ENCODE measurements around the gene DDX55. TPM values are rescaled to one million over a fixed set of nuclear protein-coding genes. Genes with fewer than 3 reads are reported as not detected.
A peak's percentile ranks its signal among the peaks of the same experiment; 100 is the strongest.

Gene DDX55
- total and polyA plus RNA-seq, 2 of the 13 experiments (the other 11 are each of a cell fraction or from before 2014, with no cell fraction given), result 22.2 to 37.0 TPM

GRCh38 chr12:123621619-123622530, 20.0 kb downstream of the DDX55 start:
- no peak overlapping the region for H2AFZ ChIP-seq (ENCODE audit: low read length)
- intact Hi-C loops (cut with micrococcal nuclease; ENCODE audit: unreplicated experiment), result no loop called here

GRCh38 chr12:123633379-123634141, 31.7 kb downstream of the DDX55 start, which contains the start of the genes EIF2B1 and GTF2H3:
EIF2B1 (minus strand) TSS chr12:123633686; CDS start chr12:123633557, 129 bp downstream.
GTF2H3 (plus strand) TSS chr12:123633829; CDS start chr12:123633860, 31 bp downstream.
- intact Hi-C loops (cut with micrococcal nuclease; ENCODE audit: unreplicated experiment), result no loop called here
- H3K9ac ChIP-seq (ENCODE audit: insufficient read depth, low read depth, low read length), result peak within 1 kb of the TSS; percentile 99
- CTCF ChIA-PET (ENCODE audit: low intra/inter-chr PET ratio, low total read pairs), result no interaction called here
- H3K9me3 ChIP-seq (ENCODE audit: low read length), result no peaks in the 10 kb centered on the region
- H3K4me3 ChIP-seq (replicated peaks in 1 of 3; ENCODE audit: insufficient read depth in 1 of 3, low read depth in 2 of 3, low read length in 3 of 3), result peak within 1 kb of the TSS; percentile 91 to 98 (median 96)
- peaks cover 11 to 20% of the 10 kb centered on the region in 2 experiments; a peak in 4 of 5 replicates for H3K36me3 ChIP-seq (replicated peaks in 1 of 2; ENCODE audit: control insufficient read depth in 1 of 2, insufficient read depth in 2 of 2, low read length in 2 of 2)
- peak within 1 kb of the TSS; percentile 91 for H3K27ac ChIP-seq (ENCODE audit: extremely low read length, insufficient read depth, low read length)
- DNase-seq (ENCODE audit: low spot score), result peak; percentile 96
- H3K4me2 ChIP-seq (ENCODE audit: low read depth, low read length), result peak within 1 kb of the TSS; percentile 82
- peaks cover 16% of the 10 kb centered on the region for H3K4me1 ChIP-seq (ENCODE audit: insufficient read depth, low read length)
- no peaks in the 10 kb centered on the region for H4K20me1 ChIP-seq (ENCODE audit: insufficient read depth, low read length)
- POLR2A ChIA-PET, result interaction anchor here (1.3 kb wide), 2 partner anchors 78 to 268 kb away, joined by 3 to 8 read pairs; partner anchors contain the start of gene ATP6V0A2
- H2AFZ ChIP-seq (ENCODE audit: low read length), result peak within 1 kb of the TSS; percentile 23
- H3K79me2 ChIP-seq (ENCODE audit: insufficient read depth, low read length), result peaks cover 30% of the 10 kb centered on the region
- BruUV-seq (replicated peaks), result no TSS peak
- ATAC-seq, result peak; percentile 98
- in situ Hi-C loops (cut with HindIII; ENCODE audit: extremely low pct_ligation_motif_present, low pct_unique_long_range_greater_than_20kb), result no loop called here
- no peaks in the 10 kb centered on the region; a peak in 1 of 5 replicates for H3K27me3 ChIP-seq (ENCODE audit: control insufficient read depth in 1 of 2, insufficient read depth in 2 of 2, low read length in 2 of 2)
- WGBS (ENCODE audit: low lambda C conversion rate), result under 1% methylated on average over 12 of the region's 52 CpGs
- FAIRE-seq, result peak; percentile 86
- TF ChIP-seq SP140L (CRISPR knock-in tag; IDR thresholded peaks at IDR 0.05; ENCODE audit: borderline replicate concordance) (peak; percentile 40; the same call in 1 of the 2 replicates), PHF20 (CRISPR knock-in tag; IDR thresholded peaks at IDR 0.05) (peak; percentile 100), TMF1 (CRISPR knock-in tag; IDR thresholded peaks at IDR 0.05; ENCODE audit: low read depth) (peak; percentile 66; the same call in 1 of the 2 replicates), MAFF (IDR thresholded peaks at IDR 0.05; ENCODE audit: low read depth, low read length) (no peak), ASH2L (IDR thresholded peaks at IDR 0.05; ENCODE audit: insufficient read length, low read depth, low read length) (peak; percentile 73), ZNF12 (CRISPR knock-in tag; IDR thresholded peaks at IDR 0.05) (no peak)
- TF ChIP-seq, protein P1, sequence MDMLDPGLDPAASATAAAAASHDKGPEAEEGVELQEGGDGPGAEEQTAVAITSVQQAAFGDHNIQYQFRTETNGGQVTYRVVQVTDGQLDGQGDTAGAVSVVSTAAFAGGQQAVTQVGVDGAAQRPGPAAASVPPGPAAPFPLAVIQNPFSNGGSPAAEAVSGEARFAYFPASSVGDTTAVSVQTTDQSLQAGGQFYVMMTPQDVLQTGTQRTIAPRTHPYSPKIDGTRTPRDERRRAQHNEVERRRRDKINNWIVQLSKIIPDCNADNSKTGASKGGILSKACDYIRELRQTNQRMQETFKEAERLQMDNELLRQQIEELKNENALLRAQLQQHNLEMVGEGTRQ (IDR thresholded peaks at IDR 0.05; ENCODE audit: low read depth, low read length), result no peak
- TF ChIP-seq, protein P1 (CRISPR knock-in tag; IDR thresholded peaks at IDR 0.05; ENCODE audit: borderline replicate concordance), result no peak
- TF ChIP-seq, protein P2, sequence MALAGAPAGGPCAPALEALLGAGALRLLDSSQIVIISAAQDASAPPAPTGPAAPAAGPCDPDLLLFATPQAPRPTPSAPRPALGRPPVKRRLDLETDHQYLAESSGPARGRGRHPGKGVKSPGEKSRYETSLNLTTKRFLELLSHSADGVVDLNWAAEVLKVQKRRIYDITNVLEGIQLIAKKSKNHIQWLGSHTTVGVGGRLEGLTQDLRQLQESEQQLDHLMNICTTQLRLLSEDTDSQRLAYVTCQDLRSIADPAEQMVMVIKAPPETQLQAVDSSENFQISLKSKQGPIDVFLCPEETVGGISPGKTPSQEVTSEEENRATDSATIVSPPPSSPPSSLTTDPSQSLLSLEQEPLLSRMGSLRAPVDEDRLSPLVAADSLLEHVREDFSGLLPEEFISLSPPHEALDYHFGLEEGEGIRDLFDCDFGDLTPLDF (CRISPR knock-in tag; IDR thresholded peaks at IDR 0.05), result 0 out of 2 replicates have a peak, but pooled peaks have one; percentile 47

More at GRCh38 chr12:123621619-123622530, 20.0 kb downstream of the DDX55 start:
- TF ChIP-seq ATM (IDR thresholded peaks at IDR 0.05; ENCODE audit: borderline replicate concordance), result no peak
- peak; percentile 14 for TF ChIP-seq RBM22 (optimal IDR thresholded peaks at IDR 0.05; ENCODE audit: low read length)
- TF ChIP-seq SSRP1 (CRISPR knock-in tag; IDR thresholded peaks at IDR 0.05), result 0 out of 2 replicates have a peak, but pooled peaks have one; percentile 54
- no peaks in the 10 kb centered on the region for H3K27me3 ChIP-seq (ENCODE audit: control insufficient read depth in 1 of 2, insufficient read depth in 2 of 2, low read length in 2 of 2)
- ChIA-PET CTCF (ENCODE audit: low intra/inter-chr PET ratio, low total read pairs) (no interaction called here), POLR2A (interaction anchor here (0.7 to 1.2 kb wide), 3 partner anchors 13 to 257 kb away, joined by 3 read pairs; partner anchors contain the start of gene DDX55)
- ATAC-seq (peak; percentile 16; the same call in 1 of the 3 replicates), DNase-seq (ENCODE audit: low spot score) (no peak), FAIRE-seq (no peak)
- H3K4me1 ChIP-seq (ENCODE audit: insufficient read depth, low read length), result peaks cover 7% of the 10 kb centered on the region; the same call in 1 of the 2 replicates
- no peaks in the 10 kb centered on the region for H3K9me3 ChIP-seq (ENCODE audit: low read length)
- in situ Hi-C loops (cut with HindIII; ENCODE audit: extremely low pct_ligation_motif_present, low pct_unique_long_range_greater_than_20kb), result no loop called here
- H4K20me1 ChIP-seq (ENCODE audit: insufficient read depth, low read length), result 0 out of 2 replicates have a peak, but pooled peaks cover 4% of the 10 kb centered on the region
- H3K4me3 ChIP-seq (replicated peaks in 1 of 3; ENCODE audit: insufficient read depth in 1 of 3, low read depth in 2 of 3, low read length in 3 of 3), result no peak overlapping the region
- no TSS peak for BruUV-seq (replicated peaks)
- H3K4me2 ChIP-seq (ENCODE audit: low read depth, low read length), result no peak overlapping the region
- no peak overlapping the region for H3K9ac ChIP-seq (ENCODE audit: insufficient read depth, low read depth, low read length)
- no peaks in the 10 kb centered on the region for H3K79me2 ChIP-seq (ENCODE audit: insufficient read depth, low read length)
- H3K27ac ChIP-seq (ENCODE audit: extremely low read length, insufficient read depth, low read length), result no peak overlapping the region
- peaks cover 15 to 73% of the 10 kb centered on the region in 2 experiments for H3K36me3 ChIP-seq (replicated peaks in 1 of 2; ENCODE audit: control insufficient read depth in 1 of 2, insufficient read depth in 2 of 2, low read length in 2 of 2)
- 97% methylated on average over 15 of the region's 15 CpGs for WGBS (ENCODE audit: low lambda C conversion rate)

Measured in HepG2 (cell line).